Panc1 (cell line): ENCODE data around the gene CPN1. TPM values are rescaled to one million over a fixed set of nuclear protein-coding genes. Genes with fewer than 3 reads are reported as not detected.
A peak's percentile ranks its signal among the peaks of the same experiment; 100 is the strongest.

Experiments
- ATAC-seq: fragments of 200-7000 bp; cut with Tn5 transposase; 2 replicates; pipeline ENCODE4 v1.9.1; 2020; ENCODE audit warnings: mild to moderate bottlenecking, moderate library complexity
- BruUV-seq: library from RNA; stranded (reverse); fragments of 400-500 nt; replicated peaks from 2 replicates; lab custom pipeline; 2021; lab: Mats Ljungman, UMichigan
- CTCF ChIA-PET: fragments of 300-600 bp; sonication (Branson Sonifier 250); formaldehyde crosslinking; loops from one replicate; lab custom pipeline; 2022; ENCODE audit warnings: antibody characterized with exemption; lab: Charles Lee
- POLR2A ChIA-PET: fragments of 300-600 bp; sonication (Branson Sonifier 250); formaldehyde crosslinking; loops from one replicate; lab custom pipeline; 2022; ENCODE audit warnings: antibody characterized with exemption; lab: Charles Lee
- DNase-seq: peaks from one replicate; pipeline ENCODE4 v3.0.0-alpha.2; 2010; ENCODE audit warnings: low read depth, low spot score
- H3K27ac ChIP-seq: 2 replicates; pipeline ENCODE4 v1.5.1; 2011; ENCODE audit warnings: mild to moderate bottlenecking, low read length, inconsistent platforms
- H3K27me3 ChIP-seq: fragments of 200-500 bp; sonication (Bioruptor generic); 2 replicates; pipeline ENCODE4 v1.6.0; 2014; ENCODE audit warnings: low read length, inconsistent platforms; ENCODE audit not compliant: control insufficient read depth, insufficient read depth
- H3K36me3 ChIP-seq: fragments of 200-500 bp; sonication (Bioruptor generic); 2 replicates; pipeline ENCODE4 v1.5.1; 2014; ENCODE audit warnings: inconsistent platforms, mild to moderate bottlenecking, low read length, moderate library complexity; ENCODE audit not compliant: control insufficient read depth, insufficient read depth
- H3K4me1 ChIP-seq: 2 replicates; pipeline ENCODE4 v1.5.1; 2011; ENCODE audit warnings: inconsistent platforms, mild to moderate bottlenecking, low read length, moderate library complexity; ENCODE audit not compliant: control insufficient read depth, insufficient read depth
- H3K4me3 ChIP-seq, 2 experiments: 2 replicates each; pipeline ENCODE4 v1.5.1; 2011 to 2012; ENCODE audit warnings: low read depth in 2 of 2, low read length in 2 of 2, mild to moderate bottlenecking in 2 of 2, inconsistent platforms in 1 of 2, moderate library complexity in 1 of 2
- H3K9me3 ChIP-seq: fragments of 200-500 bp; sonication (Bioruptor generic); 2 replicates; pipeline ENCODE4 v1.5.1; 2014; ENCODE audit warnings: low read depth, mild to moderate bottlenecking, inconsistent platforms, low read length, moderate library complexity; ENCODE audit not compliant: control insufficient read depth, insufficient read depth
- CTCF ChIP-seq: fragments of 450-650 bp; IDR thresholded peaks from 2 replicates; pipeline ENCODE4 v1.5.1; 2017; ENCODE audit warnings: mild to moderate bottlenecking
- POLR2AphosphoS5 ChIP-seq: IDR thresholded peaks from 2 replicates; pipeline ENCODE4 v1.6.1; 2012; ENCODE audit warnings: mild to moderate bottlenecking, low read depth, low read length, moderate library complexity
- REST ChIP-seq, 2 experiments: IDR thresholded peaks; 2 replicates each; pipeline ENCODE4 v1.6.1; 2011 to 2012; ENCODE audit warnings: low read depth in 2 of 2, control low read depth in 1 of 2, low read length in 1 of 2, mild to moderate bottlenecking in 1 of 2, moderate library complexity in 1 of 2; ENCODE audit not compliant: insufficient read depth in 1 of 2
- SIN3A ChIP-seq: IDR thresholded peaks from 2 replicates; pipeline ENCODE4 v1.6.1; 2012; ENCODE audit warnings: low read depth, mild to moderate bottlenecking, low read length, moderate library complexity, borderline replicate concordance; ENCODE audit not compliant: insufficient read depth
- TCF7L2 ChIP-seq: IDR thresholded peaks from 2 replicates; pipeline ENCODE4 v1.6.1; 2011; ENCODE audit warnings: mild to moderate bottlenecking, low read depth, low read length, inconsistent platforms
- in situ Hi-C: cut with HindIII; loops from 2 replicates; pipeline ENCODE4 v1.10.0; 2016; ENCODE audit warnings: low sequenced_read_pairs, low pct_unique_long_range_greater_than_20kb
- intact Hi-C: fragments of 100-400 bp; cut with micrococcal nuclease; formaldehyde crosslinking; loops from one replicate; pipeline ENCODE4 v1.10.0; 2022; ENCODE audit not compliant: unreplicated experiment
- total RNA-seq: library from RNA; stranded (reverse); gene quantifications from one replicate; pipeline ENCODE4 v1.2.1, GENCODE V29; 2021; ENCODE audit not compliant: unreplicated experiment

Gene CPN1
- total RNA-seq, 1 experiment from 2014 or later, result not detected

GRCh38 chr10:100006243-100006886 is 75.3 kb downstream of the CPN1 start:
- no peak for TF ChIP-seq CTCF
- 0 out of 2 replicates have a peak, but pooled peaks have one; percentile 29 for TF ChIP-seq SIN3A
- peak; percentile 32; the same call in 1 of the 2 replicates for TF ChIP-seq POLR2AphosphoS5
- H3K4me1 ChIP-seq, result peaks cover 60% of the 10 kb centered on the region
- intact Hi-C loops (no loop called here), in situ Hi-C loops (no loop called here)
- DNase-seq (peak; percentile 92), ATAC-seq (peak; percentile 70)
- no TSS peak for BruUV-seq
- ChIA-PET CTCF (interaction anchor here (1.1 kb wide), 1 partner anchor 11 kb away, joined by 4 read pairs; no protein-coding TSS in a partner anchor), POLR2A (interaction anchor here (0.6 to 0.7 kb wide), 2 partner anchors 101 to 219 kb away, joined by 5 to 13 read pairs; no protein-coding TSS in a partner anchor)
- H3K27me3 ChIP-seq, result no peaks in the 10 kb centered on the region
- peak overlapping the region; percentile 77 to 91 for H3K4me3 ChIP-seq
- peaks cover 11% of the 10 kb centered on the region; the same call in 1 of the 2 replicates for H3K36me3 ChIP-seq
- H3K9me3 ChIP-seq, result peaks cover 2% of the 10 kb centered on the region; the same call in 1 of the 2 replicates
- peak overlapping the region; percentile 99 for H3K27ac ChIP-seq

DNA sequence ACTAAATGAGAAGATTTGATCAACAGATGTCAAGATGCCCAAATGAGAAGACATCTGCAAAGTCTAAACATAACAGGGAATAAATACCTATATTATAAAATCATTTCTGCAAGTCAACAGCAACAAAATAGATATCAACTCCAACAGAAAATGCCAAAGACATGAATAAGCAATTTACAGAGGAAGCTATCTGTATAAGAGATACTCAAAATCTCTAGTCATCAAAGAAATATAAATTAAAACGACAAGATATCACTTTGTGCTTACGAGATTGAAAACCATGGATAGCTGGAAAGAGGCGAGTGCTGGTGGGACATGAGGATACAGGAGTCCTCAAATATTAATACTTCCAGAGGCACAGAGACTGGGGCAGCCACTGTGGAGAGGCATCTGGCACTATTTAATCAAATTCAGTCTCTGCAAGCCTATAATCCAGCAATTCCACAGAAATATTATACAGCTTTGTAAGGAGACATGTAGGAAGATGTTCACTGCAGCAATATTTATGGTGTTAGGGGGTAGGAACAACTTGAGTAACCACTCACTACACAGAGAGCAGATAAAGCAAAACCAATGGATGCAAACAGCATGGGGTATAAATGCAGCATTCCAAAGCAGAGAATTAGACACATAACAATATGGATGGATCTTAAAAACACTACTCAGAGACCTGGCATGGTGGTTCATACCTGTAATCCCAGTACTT is 76.7 kb downstream of the CPN1 start:
- H3K4me1 ChIP-seq, result peaks cover 68% of the 10 kb centered on the region
- BruUV-seq, result no TSS peak
- TF ChIP-seq REST (IDR thresholded peaks at IDR 0.05; ENCODE audit: insufficient read depth in 1 of 2, low read depth in 2 of 2, low read length in 1 of 2), result no peak
- peak; percentile 35; the same call in 1 of the 2 replicates for TF ChIP-seq TCF7L2
- in situ Hi-C loops, result no loop called here
- H3K4me3 ChIP-seq, result peak overlapping the region; percentile 27 to 91
- H3K9me3 ChIP-seq, result peaks cover 2% of the 10 kb centered on the region; the same call in 1 of the 2 replicates
- intact Hi-C loops, result no loop called here
- peaks cover 11% of the 10 kb centered on the region; the same call in 1 of the 2 replicates for H3K36me3 ChIP-seq
- ChIA-PET CTCF (interaction anchor here (0.6 kb wide), 2 partner anchors 152 to 222 kb away, joined by 4 to 6 read pairs; no protein-coding TSS in a partner anchor), POLR2A (interaction anchor here (0.6 to 1.2 kb wide), 6 partner anchors 15 to 260 kb away, joined by 3 to 10 read pairs (median 6); no protein-coding TSS in a partner anchor)
- no peak for DNase-seq
- no peak for ATAC-seq
- peak overlapping the region; percentile 99 for H3K27ac ChIP-seq
- H3K27me3 ChIP-seq, result no peaks in the 10 kb centered on the region
